IMR-90 (cell line): ENCODE data around the gene SDC1. TPM values are rescaled to one million over a fixed set of nuclear protein-coding genes. Genes with fewer than 3 reads are reported as not detected.

Experiments
- ATAC-seq: fragments of 200-7000 bp; cut with Tn5 transposase; 2 replicates; pipeline ENCODE4 v1.9.1; 2020; ENCODE audit warnings: low read depth, mild to moderate bottlenecking, moderate library complexity
- BruUV-seq: library from RNA; stranded (reverse); fragments of 400-500 nt; replicated peaks from 2 replicates; lab custom pipeline; 2021; lab: Mats Ljungman, UMichigan
- CTCF ChIA-PET: fragments of 300-600 bp; formaldehyde crosslinking; extraction: SDS; loops from one replicate; lab custom pipeline; 2021; ENCODE audit warnings: antibody characterized with exemption; lab: Yijun Ruan, JAX
- POLR2A ChIA-PET: fragments of 300-600 bp; sonication (Branson Sonifier 250); formaldehyde crosslinking; loops from one replicate; lab custom pipeline; 2022; ENCODE audit warnings: antibody characterized with exemption; ENCODE audit not compliant: unreplicated experiment; lab: Charles Lee
- DNase-seq: peaks from one replicate; pipeline ENCODE4 v3.0.0; 2013
- H2AFZ ChIP-seq: replicated peaks from 2 replicates; pipeline ENCODE3; 2013; ENCODE audit warnings: low read length, mild to moderate bottlenecking; ENCODE audit not compliant: poor library complexity
- H2AK5ac ChIP-seq: 2 replicates; pipeline ENCODE4 v1.6.1; 2013; ENCODE audit warnings: low read depth, low read length, inconsistent platforms
- H2AK9ac ChIP-seq: replicated peaks from 2 replicates; pipeline ENCODE3; 2013; ENCODE audit warnings: mild to moderate bottlenecking, low read depth, low read length, moderate library complexity; ENCODE audit not compliant: poor library complexity
- H2BK120ac ChIP-seq: 2 replicates; pipeline ENCODE4 v1.6.1; 2013; ENCODE audit warnings: low read depth, low read length, inconsistent platforms
- H2BK15ac ChIP-seq: 3 replicates; pipeline ENCODE4 v1.6.1; 2013; ENCODE audit warnings: low read depth, low read length, inconsistent platforms
- H2BK20ac ChIP-seq: 2 replicates; pipeline ENCODE4 v1.6.1; 2013; ENCODE audit warnings: low read depth, mild to moderate bottlenecking, inconsistent platforms, low read length, moderate library complexity
- H2BK5ac ChIP-seq: 2 replicates; pipeline ENCODE4 v1.6.1; 2013; ENCODE audit warnings: mild to moderate bottlenecking, low read depth, low read length, inconsistent platforms; ENCODE audit not compliant: poor library complexity, severe bottlenecking
- H3K14ac ChIP-seq: replicated peaks from 2 replicates; pipeline ENCODE4 v1.6.1; 2013; ENCODE audit warnings: low read depth, low read length, inconsistent platforms
- H3K18ac ChIP-seq: 2 replicates; pipeline ENCODE4 v1.6.1; 2013; ENCODE audit warnings: low read depth, low read length, control low read depth
- H3K23ac ChIP-seq: 2 replicates; pipeline ENCODE4 v1.6.1; 2013; ENCODE audit warnings: low read depth, low read length, inconsistent platforms
- H3K27ac ChIP-seq: 2 replicates; pipeline ENCODE4 v1.5.1; 2013; ENCODE audit warnings: mild to moderate bottlenecking, control low read depth, low read length; ENCODE audit not compliant: insufficient read depth
- H3K27me3 ChIP-seq: 2 replicates; pipeline ENCODE4 v1.6.1; 2013; ENCODE audit warnings: low read length; ENCODE audit not compliant: control insufficient read depth, insufficient read depth
- H3K36me3 ChIP-seq: 2 replicates; pipeline ENCODE4 v1.6.1; 2013; ENCODE audit warnings: low read length, mixed read lengths; ENCODE audit not compliant: control insufficient read depth, insufficient read depth
- H3K4ac ChIP-seq: 2 replicates; pipeline ENCODE4 v1.6.1; 2013; ENCODE audit warnings: low read depth, low read length, inconsistent platforms
- H3K4me1 ChIP-seq: 2 replicates; pipeline ENCODE4 v1.6.1; 2013; ENCODE audit warnings: low read length, mixed read lengths; ENCODE audit not compliant: control insufficient read depth, insufficient read depth
- H3K4me2 ChIP-seq: 2 replicates; pipeline ENCODE4 v1.6.1; 2013; ENCODE audit warnings: low read depth, mild to moderate bottlenecking, control low read depth, low read length, moderate library complexity
- H3K4me3 ChIP-seq: 2 replicates; pipeline ENCODE4 v1.5.1; 2013; ENCODE audit warnings: low read depth, mild to moderate bottlenecking, control low read depth, low read length, moderate library complexity; ENCODE audit not compliant: insufficient read depth
- H3K56ac ChIP-seq: 2 replicates; pipeline ENCODE4 v1.6.1; 2013; ENCODE audit warnings: low read length, inconsistent platforms; ENCODE audit not compliant: insufficient read depth; ENCODE audit errors: extremely low read depth
- H3K79me1 ChIP-seq, 2 experiments: 2 replicates each; pipeline ENCODE4 v1.6.1; 2013; ENCODE audit warnings: low read length in 2 of 2, inconsistent platforms in 1 of 2, low read depth in 1 of 2
- H3K9ac ChIP-seq: 2 replicates; pipeline ENCODE4 v1.6.1; 2013; ENCODE audit warnings: low read depth, low read length, control low read depth
- H3K9me1 ChIP-seq: 2 replicates; pipeline ENCODE4 v1.6.1; 2013; ENCODE audit warnings: low read length, inconsistent platforms; ENCODE audit not compliant: insufficient read depth
- H3K9me3 ChIP-seq: 2 replicates; pipeline ENCODE4 v1.6.1; 2013; ENCODE audit warnings: low read length; ENCODE audit not compliant: control insufficient read depth, insufficient read depth
- H4K20me1 ChIP-seq: 2 replicates; pipeline ENCODE4 v1.6.1; 2013; ENCODE audit warnings: low read length, inconsistent platforms; ENCODE audit not compliant: insufficient read depth
- H4K5ac ChIP-seq: 2 replicates; pipeline ENCODE4 v1.6.1; 2013; ENCODE audit warnings: mild to moderate bottlenecking, low read depth, low read length, control low read depth
- H4K8ac ChIP-seq, 2 experiments: 2 replicates each; pipeline ENCODE4 v1.6.1; 2013; ENCODE audit warnings: low read depth in 2 of 2, low read length in 2 of 2, control low read depth in 1 of 2, inconsistent platforms in 1 of 2
- H4K91ac ChIP-seq: 2 replicates; pipeline ENCODE4 v1.6.1; 2013; ENCODE audit warnings: low read depth, low read length, inconsistent platforms; ENCODE audit not compliant: insufficient read depth
- FOS ChIP-seq: fragments of 150-350 bp; IDR thresholded peaks from 2 replicates; pipeline ENCODE4 v1.6.1; 2016; ENCODE audit warnings: low read depth, low read length
- MAFK ChIP-seq: IDR thresholded peaks from 2 replicates; pipeline ENCODE4 v1.6.1; 2012; ENCODE audit warnings: low read depth, low read length, improper control_type of control experiment
- MAZ ChIP-seq: IDR thresholded peaks from 2 replicates; pipeline ENCODE4 v1.6.1; 2012; ENCODE audit warnings: low read depth, mild to moderate bottlenecking, low read length, improper control_type of control experiment, moderate library complexity, borderline replicate concordance
- NFE2L2 ChIP-seq: fragments of 150-350 bp; IDR thresholded peaks from 2 replicates; pipeline ENCODE4 v1.6.1; 2016; ENCODE audit warnings: low read depth, mild to moderate bottlenecking, low read length
- RAD21 ChIP-seq: IDR thresholded peaks from 2 replicates; pipeline ENCODE4 v1.6.1; 2012; ENCODE audit warnings: low read length, improper control_type of control experiment
- RCOR1 ChIP-seq: IDR thresholded peaks from 2 replicates; pipeline ENCODE4 v1.6.1; 2012; ENCODE audit warnings: mild to moderate bottlenecking, low read length, improper control_type of control experiment; ENCODE audit not compliant: insufficient replicate concordance
- SMC3 ChIP-seq: fragments of 150-350 bp; IDR thresholded peaks from 2 replicates; pipeline ENCODE4 v1.6.1; 2016; ENCODE audit warnings: low read depth, mild to moderate bottlenecking, antibody characterized with exemption, low read length, moderate library complexity
- WGBS, 2 experiments: methylation state at CpG; one replicate each; pipeline versions ENCODE4 v1.1.5 to v1.1.7; 2013; ENCODE audit warnings: missing lambda C conversion rate in 2 of 2; ENCODE audit not compliant: insufficient read length in 1 of 2; ENCODE audit errors: extremely low coverage in 2 of 2; 5-methylcytosine and 5-hydroxymethylcytosine counted together
- dilution Hi-C: fragments of 300-500 bp; cut with HindIII; formaldehyde crosslinking; loops from one replicate; pipeline ENCODE4 v1.14.3; 2018; ENCODE audit warnings: low sequenced_read_pairs; ENCODE audit not compliant: unreplicated experiment
- in situ Hi-C: fragments of 300-500 bp; cut with MboI; formaldehyde crosslinking; loops from 3 replicates; pipeline ENCODE4 v1.14.3; 2019; ENCODE audit warnings: low sequenced_read_pairs, inconsistent platforms, mixed read lengths
- intact Hi-C: fragments of 100-400 bp; cut with micrococcal nuclease; formaldehyde crosslinking; loops from 2 replicates; pipeline ENCODE4 v1.10.0; 2022
- polyA plus RNA-seq, 3 experiments: library from polyadenylated mRNA; depleted of rRNA; stranded (reverse); fragments of >200 nt; gene quantifications; 2 replicates each; pipeline ENCODE4 v1.2.3, GENCODE V29; 2012; ENCODE audit warnings: low replicate concordance in 1 of 3
- total RNA-seq: library from RNA; depleted of rRNA; stranded (reverse); fragments of >200 nt; gene quantifications from 2 replicates; pipeline ENCODE4 v1.2.3, GENCODE V29; 2012
- TF ChIP-seq, protein P1 (sequence below): fragments of 150-350 bp; IDR thresholded peaks from 2 replicates; pipeline ENCODE4 v1.6.1; 2016; ENCODE audit warnings: low read depth, mild to moderate bottlenecking, low read length, moderate library complexity, borderline replicate concordance

The SDC1 gene
- total and polyA plus RNA-seq, 2 of the 4 experiments (the other 2 are of a cell fraction), result 22.0 to 28.3 TPM

DNA sequence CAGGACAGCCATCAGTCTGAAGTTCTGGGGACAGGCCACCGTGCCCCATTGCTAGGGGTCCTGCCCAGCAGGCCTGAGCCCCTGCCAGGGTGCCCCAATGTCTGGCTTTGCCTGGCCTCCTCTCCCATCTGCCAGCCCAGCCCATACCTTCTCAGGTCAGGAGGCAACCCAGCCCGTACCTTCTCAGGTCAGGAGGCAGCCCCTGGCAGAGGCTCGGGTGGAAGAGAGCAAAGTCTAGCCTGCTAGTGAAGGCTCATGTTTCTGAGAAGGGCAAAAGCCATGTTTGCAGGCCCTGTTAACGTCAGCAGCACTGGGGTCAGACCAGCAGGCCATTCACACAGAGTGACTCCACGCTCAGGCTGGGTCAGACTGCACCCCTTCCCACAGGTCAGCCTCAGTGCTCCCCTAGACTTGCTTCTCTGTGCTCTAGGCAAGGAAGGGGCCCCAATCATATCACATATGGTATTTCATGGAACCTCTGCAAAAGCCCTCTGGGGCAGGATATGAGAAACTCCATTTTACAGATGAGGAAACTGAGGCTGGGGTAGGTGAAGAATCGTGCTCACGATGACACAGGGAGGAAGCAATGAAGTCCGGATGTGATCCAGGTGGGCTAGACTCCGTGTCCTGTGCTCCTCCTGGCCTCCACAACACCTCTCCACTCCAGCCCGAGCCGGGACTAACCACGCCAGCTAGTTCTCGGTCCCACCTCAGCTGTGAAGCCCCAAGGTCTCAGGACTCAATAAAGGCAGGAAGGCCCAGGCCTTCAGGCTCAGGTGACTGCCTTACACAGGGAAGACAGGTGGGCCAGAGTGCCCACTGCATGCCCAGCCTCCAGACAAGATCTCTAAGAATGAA is 9.5 kb downstream of the SDC1 start:
- Histone ChIP-seq H3K18ac (no peak overlapping the region), H4K91ac (no peak overlapping the region), H2BK5ac (no peak overlapping the region), H3K27ac (no peak overlapping the region), H3K9ac (no peak overlapping the region), H2AK9ac (no peak overlapping the region), H2BK20ac (no peak overlapping the region), H3K36me3 (no peaks in the 10 kb centered on the region), H4K20me1 (0 out of 2 replicates have a peak, but pooled peaks cover 3% of the 10 kb centered on the region), H3K14ac (no peak overlapping the region), H3K27me3 (no peaks in the 10 kb centered on the region), H3K9me1 (peaks cover 8% of the 10 kb centered on the region), H3K23ac (no peak overlapping the region), H3K79me1 (peaks cover 0 to 29% of the 10 kb centered on the region in 2 experiments; a peak in 2 of 4 replicates), H3K4ac (no peak overlapping the region), H3K56ac (no peak overlapping the region), H2BK120ac (no peak overlapping the region), H3K9me3 (no peaks in the 10 kb centered on the region), H4K5ac (no peak overlapping the region), H3K4me2 (no peak overlapping the region), H3K4me3 (no peak overlapping the region), H2AFZ (no peak overlapping the region), H2AK5ac (0 out of 2 replicates have a peak overlapping the region, but pooled peaks have one; percentile 21), H4K8ac (no peak overlapping the region), H2BK15ac (no peak overlapping the region), H3K4me1 (peaks cover 9% of the 10 kb centered on the region)
- no peak for DNase-seq
- CTCF ChIA-PET, result no interaction called here
- ATAC-seq, result no peak
- in situ Hi-C loops (no loop called here), intact Hi-C loops (no loop called here), dilution Hi-C loops (no loop called here)
- no peak for TF ChIP-seq FOS
- TF ChIP-seq, protein P1, sequence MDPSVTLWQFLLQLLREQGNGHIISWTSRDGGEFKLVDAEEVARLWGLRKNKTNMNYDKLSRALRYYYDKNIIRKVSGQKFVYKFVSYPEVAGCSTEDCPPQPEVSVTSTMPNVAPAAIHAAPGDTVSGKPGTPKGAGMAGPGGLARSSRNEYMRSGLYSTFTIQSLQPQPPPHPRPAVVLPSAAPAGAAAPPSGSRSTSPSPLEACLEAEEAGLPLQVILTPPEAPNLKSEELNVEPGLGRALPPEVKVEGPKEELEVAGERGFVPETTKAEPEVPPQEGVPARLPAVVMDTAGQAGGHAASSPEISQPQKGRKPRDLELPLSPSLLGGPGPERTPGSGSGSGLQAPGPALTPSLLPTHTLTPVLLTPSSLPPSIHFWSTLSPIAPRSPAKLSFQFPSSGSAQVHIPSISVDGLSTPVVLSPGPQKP, result no peak
- no peak for TF ChIP-seq MAZ
- TF ChIP-seq MAFK, result no peak
- no peak for TF ChIP-seq RCOR1
- no peak for TF ChIP-seq SMC3
- TF ChIP-seq RAD21, result no peak
- TF ChIP-seq NFE2L2, result no peak
- no TSS peak for BruUV-seq
- 96% methylated on average over 4 of the region's 13 CpGs; no CpG with 5 or more reads in 1 of the 2 experiments for WGBS, 2 experiments
- POLR2A ChIA-PET, result no interaction called here
